HG03280 (cell line): ENCODE data around the gene PM20D1.
"Not testable (repeated sequence)": the region's sequence is repeated elsewhere in the genome, so short reads cannot be mapped to it uniquely, and the experiment has no call there.

Source experiments
- ATAC-seq: cut with Tn5 transposase; IDR thresholded peaks from one replicate; pipeline ENCODE4 v1.9.1; 2021; ENCODE audit warnings: mild to moderate bottlenecking, moderate library complexity; ENCODE audit not compliant: unreplicated experiment

The PM20D1 gene

GRCh38 chr1:205843036-205843859 lies 6.7 kb downstream of the PM20D1 start:
- ATAC-seq: no peak

- ATAC-seq: no peak
Observed at GRCh38 chr1:205842229-205842628, 7.7 kb downstream of the PM20D1 start.

- ATAC-seq: no peak
Observed at GRCh38 chr1:205840146-205840923, 9.6 kb downstream of the PM20D1 start.

- no peak for ATAC-seq
Observed at GRCh38 chr1:205837382-205837970, 12.5 kb downstream of the PM20D1 start.

GRCh38 chr1:205834751-205835150 lies 15.2 kb downstream of the PM20D1 start:
- ATAC-seq: no peak

- no peak for ATAC-seq
Observed at GRCh38 chr1:205832326-205832751, 17.6 kb downstream of the PM20D1 start.

- no peak for ATAC-seq
Observed at GRCh38 chr1:205827623-205828022, 22.3 kb downstream of the PM20D1 start.

GRCh38 chr1:205826995-205827394 lies 22.9 kb downstream of the PM20D1 start:
- ATAC-seq: no peak

- ATAC-seq: no peak
Observed at GRCh38 chr1:205826016-205826806, 23.7 kb downstream of the PM20D1 start.

- no peak for ATAC-seq
Observed at GRCh38 chr1:205824180-205824579, 25.8 kb downstream of the PM20D1 start.

- not testable (repeated sequence) for ATAC-seq
Observed at GRCh38 chr1:205823260-205823659, 26.7 kb downstream of the PM20D1 start.

- no peak for ATAC-seq
Observed at GRCh38 chr1:205822397-205822796, 27.5 kb downstream of the PM20D1 start.

- ATAC-seq: no peak
Observed at GRCh38 chr1:205817988-205818387, 31.9 kb downstream of the PM20D1 start.

GRCh38 chr1:205817364-205817763 lies 32.6 kb downstream of the PM20D1 start:
- no peak for ATAC-seq

GRCh38 chr1:205813755-205814058 lies 36.2 kb downstream of the PM20D1 start:
- no peak for ATAC-seq

- ATAC-seq: peak; percentile 85
Observed at GRCh38 chr1:205812878-205813754, 36.8 kb downstream of the PM20D1 start, which contains the start of gene SLC41A1. Gene SLC41A1 (minus strand): TSS chr1:205813198. CDS start chr1:205810441, 2,757 bp downstream.

- no peak for ATAC-seq
Observed at GRCh38 chr1:205812271-205812877, 37.6 kb downstream of the PM20D1 start.

GRCh38 chr1:205811660-205812059 lies 38.3 kb downstream of the PM20D1 start:
- ATAC-seq: no peak

- ATAC-seq: no peak
Observed at GRCh38 chr1:205810448-205811157, 39.3 kb downstream of the PM20D1 start.
